Spleen (tissue), 11 donors: ENCODE results near the gene FGD4. TPM values are rescaled to one million over a fixed set of nuclear protein-coding genes. Genes with fewer than 3 reads are reported as not detected.

Source experiments
- DNase-seq: peaks from one replicate; pipeline ENCODE4 v3.0.0-alpha.2; 2020
- H3K27ac ChIP-seq, 8 donors: fragments of 200-600 bp; sonication (generic) in 7 of 8; 1 replicate in 4 of 8; 2 replicates in 4 of 8; pipeline versions ENCODE4 v1.5.0 to v1.8.0; 2016 to 2021; ENCODE audit warnings: inconsistent platforms in 4 of 8, mild to moderate bottlenecking in 4 of 8, moderate library complexity in 1 of 8
- H3K27me3 ChIP-seq, 7 donors: fragments of 200-600 bp; sonication (generic) in 6 of 7; replicated peaks in 1 of 7; 1 replicate in 4 of 7; 2 replicates in 3 of 7; pipeline versions ENCODE4 v1.5.0 to v1.8.0; 2016 to 2021; ENCODE audit warnings: inconsistent platforms in 3 of 7, mild to moderate bottlenecking in 1 of 7
- H3K36me3 ChIP-seq, 6 donors: fragments of 200-600 bp; sonication (generic) in 5 of 6; 1 replicate in 4 of 6; 2 replicates in 2 of 6; pipeline versions ENCODE4 v1.5.0 to v1.8.0; 2016 to 2021; ENCODE audit warnings: inconsistent platforms in 2 of 6
- H3K4me1 ChIP-seq, 6 donors: fragments of 200-600 bp; sonication (generic) in 5 of 6; 1 replicate in 3 of 6; 2 replicates in 3 of 6; pipeline versions ENCODE4 v1.5.0 to v1.8.0; 2016 to 2021; ENCODE audit warnings: inconsistent platforms in 3 of 6
- H3K4me3 ChIP-seq, 8 donors: fragments of 200-600 bp; sonication (generic) in 7 of 8; 1 replicate in 4 of 8; 2 replicates in 4 of 8; pipeline versions ENCODE4 v1.5.0 to v1.8.0; 2016 to 2021; ENCODE audit warnings: inconsistent platforms in 4 of 8, mild to moderate bottlenecking in 4 of 8, moderate library complexity in 2 of 8
- H3K9me3 ChIP-seq, 8 donors: fragments of 200-600 bp; sonication (generic) in 7 of 8; 1 replicate in 4 of 8; 2 replicates in 4 of 8; pipeline versions ENCODE4 v1.5.0 to v1.8.0; 2016 to 2021; ENCODE audit warnings: inconsistent platforms in 4 of 8
- POLR2A ChIP-seq, 3 donors: fragments of 450-650 bp; IDR thresholded peaks; one replicate each; pipeline ENCODE4 v1.5.1; 2017; ENCODE audit warnings: antibody characterized with exemption in 3 of 3, mild to moderate bottlenecking in 1 of 3
- POLR2AphosphoS5 ChIP-seq, 3 donors: sonication (generic); formaldehyde crosslinking; IDR thresholded peaks; one replicate each; pipeline ENCODE4 v1.5.1; 2017; ENCODE audit warnings: antibody characterized with exemption in 3 of 3
- WGBS, 5 donors: extraction: QIAGEN DNeasy Blood & Tissue Kit in 3 of 5; methylation state at CpG; one replicate each; pipeline versions ENCODE4 v1.1.5 to v1.1.7; 2013 to 2018; 5-methylcytosine and 5-hydroxymethylcytosine counted together
- intact Hi-C: fragments of 100-400 bp; cut with DNase I; formaldehyde crosslinking; loops from one replicate; pipeline ENCODE4 v1.15.0; 2023; ENCODE audit warnings: low total_unique reads
- polyA plus RNA-seq, 3 donors: library from polyadenylated mRNA; stranded (reverse); fragments of 200-250 nt; gene quantifications; one replicate each; pipeline ENCODE4 v1.2.1, GENCODE V29; 2013
- total RNA-seq, 7 donors: library from RNA; depleted of rRNA in 3 of 7; stranded (reverse); fragments of >200 nt in 3 of 7; fragmentation: NEBNext Ultra II Directional in 4 of 7; extraction: Animal tissue kit (Norgen Biotek cat#: 25700) in 4 of 7; gene quantifications; one replicate each; pipeline versions ENCODE4 v1.1.0 to v1.2.1, GENCODE V29; 2016 to 2021
- TF ChIP-seq, protein P1 (sequence below), 11 experiments: fragments of 200-600 bp in 7 of 11; fragments of 450-650 bp in 4 of 11; sonication (generic) in 4 of 11; IDR thresholded peaks in 8 of 11; conservative IDR thresholded peaks in 3 of 11; 1 replicate in 7 of 11; 2 replicates in 4 of 11; pipeline versions ENCODE4 v1.4.0 to v1.8.0; 2016 to 2021; ENCODE audit warnings: antibody characterized with exemption in 11 of 11, inconsistent platforms in 4 of 11, mild to moderate bottlenecking in 1 of 11
- donor health status: healthy with polysubstance abuse.
- donor health status: DM: no; HTN: no; CAD: no; lungs with moderate emphysema.
- donor health status: DM: no; HTN: no; CAD: no.
- donor health status: Bipolar disorder and iron deficiency.
- donor health status: healthy.
- donor health status: DM: no; HTN: no; CAD: no.
- donor health status: DM: yes; HTN: yes; CAD: no.

The FGD4 gene
- total and polyA plus RNA-seq, 10 donors, result 1.0 to 44.4 (median 25.7) TPM

DNA sequence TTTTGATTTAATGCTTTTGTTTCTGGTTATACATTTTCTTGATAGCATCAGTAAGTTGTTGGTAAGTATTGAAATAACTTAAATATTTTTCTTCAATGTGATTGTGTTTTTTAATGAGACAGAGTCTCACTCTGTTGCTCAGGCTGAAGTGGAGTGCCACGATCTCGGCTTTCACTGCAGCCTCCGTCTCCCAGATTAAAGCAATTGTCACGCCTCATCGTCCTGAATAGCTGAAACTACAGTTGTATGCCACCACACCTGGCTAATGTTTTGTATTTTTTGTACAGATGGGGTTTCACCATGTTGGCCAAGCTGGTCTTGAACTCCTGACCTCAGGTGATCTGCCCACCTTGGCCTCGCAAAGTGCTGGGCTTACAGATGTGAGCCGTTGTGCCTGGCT lies 78.8 kb downstream of the FGD4 start:
- DNase-seq, result no peak
- intact Hi-C loops, result no loop called here
- Histone ChIP-seq H3K4me3 (no peak overlapping the region), H3K36me3 (no peaks in the 10 kb centered on the region), H3K9me3 (no peaks in the 10 kb centered on the region), H3K27ac (no peak overlapping the region), H3K27me3 (no peaks in the 10 kb centered on the region), H3K4me1 (peaks cover 7 to 58% (median 28%) of the 10 kb centered on the region in 6 donors)
- TF ChIP-seq, protein P1, sequence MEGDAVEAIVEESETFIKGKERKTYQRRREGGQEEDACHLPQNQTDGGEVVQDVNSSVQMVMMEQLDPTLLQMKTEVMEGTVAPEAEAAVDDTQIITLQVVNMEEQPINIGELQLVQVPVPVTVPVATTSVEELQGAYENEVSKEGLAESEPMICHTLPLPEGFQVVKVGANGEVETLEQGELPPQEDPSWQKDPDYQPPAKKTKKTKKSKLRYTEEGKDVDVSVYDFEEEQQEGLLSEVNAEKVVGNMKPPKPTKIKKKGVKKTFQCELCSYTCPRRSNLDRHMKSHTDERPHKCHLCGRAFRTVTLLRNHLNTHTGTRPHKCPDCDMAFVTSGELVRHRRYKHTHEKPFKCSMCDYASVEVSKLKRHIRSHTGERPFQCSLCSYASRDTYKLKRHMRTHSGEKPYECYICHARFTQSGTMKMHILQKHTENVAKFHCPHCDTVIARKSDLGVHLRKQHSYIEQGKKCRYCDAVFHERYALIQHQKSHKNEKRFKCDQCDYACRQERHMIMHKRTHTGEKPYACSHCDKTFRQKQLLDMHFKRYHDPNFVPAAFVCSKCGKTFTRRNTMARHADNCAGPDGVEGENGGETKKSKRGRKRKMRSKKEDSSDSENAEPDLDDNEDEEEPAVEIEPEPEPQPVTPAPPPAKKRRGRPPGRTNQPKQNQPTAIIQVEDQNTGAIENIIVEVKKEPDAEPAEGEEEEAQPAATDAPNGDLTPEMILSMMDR (IDR thresholded peaks at IDR 0.05 in 8 of 11, conservative IDR thresholded peaks at IDR 0.05 in 3 of 11), result no peak
- no peak for TF ChIP-seq POLR2A (IDR thresholded peaks at IDR 0.05)
- no peak for TF ChIP-seq POLR2AphosphoS5 (IDR thresholded peaks at IDR 0.05)
- WGBS, 5 donors, result 77 to 88% (median 82%) methylated on average over 7 of the region's 7 CpGs

DNA sequence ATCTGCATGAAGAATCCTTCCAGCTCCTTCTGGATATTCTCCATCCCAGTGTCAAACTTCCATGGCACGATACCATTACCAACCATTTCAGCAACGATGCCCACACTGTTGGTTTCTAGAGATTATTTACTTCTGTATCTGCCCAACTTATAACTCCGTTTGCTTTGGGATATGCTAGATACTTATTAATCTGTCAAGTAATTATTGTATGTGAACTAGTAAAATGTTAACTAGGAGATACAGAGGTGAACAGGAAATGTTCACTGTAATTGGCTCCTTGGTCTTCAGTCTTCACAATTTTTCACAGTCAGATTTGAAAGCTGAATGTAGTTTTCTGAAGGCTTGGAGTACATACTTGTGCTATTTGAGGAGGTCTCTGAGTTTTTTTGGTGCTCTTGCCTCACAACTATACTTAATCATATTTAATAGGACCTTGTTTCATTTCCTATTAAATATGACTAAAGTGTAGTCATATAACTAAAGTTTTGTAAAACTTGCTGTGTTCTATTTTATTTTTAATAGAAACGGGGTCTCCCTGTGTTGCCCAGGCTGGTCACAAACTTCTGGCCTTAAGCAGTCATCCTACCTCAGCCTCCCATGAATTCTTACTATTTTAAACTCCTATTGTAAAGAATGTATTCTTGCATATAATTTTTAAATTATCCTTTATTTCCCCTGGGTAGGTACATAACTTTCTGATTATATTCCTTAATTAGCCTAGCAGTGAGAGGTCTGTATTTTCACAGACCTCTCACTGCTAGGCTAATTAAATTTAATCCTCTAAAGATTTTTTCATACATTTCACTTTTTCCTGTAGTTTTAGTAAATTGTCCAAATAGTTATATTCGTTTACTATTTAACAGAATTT lies 79.7 kb downstream of the FGD4 start:
- Histone ChIP-seq H3K4me3 (no peak overlapping the region), H3K9me3 (no peaks in the 10 kb centered on the region), H3K4me1 (peaks cover 14 to 67% (median 36%) of the 10 kb centered on the region in 6 donors), H3K27ac (peak overlapping the region in 1 of 8 donors; percentile 16), H3K36me3 (no peaks in the 10 kb centered on the region), H3K27me3 (no peaks in the 10 kb centered on the region)
- no peak for TF ChIP-seq POLR2AphosphoS5 (IDR thresholded peaks at IDR 0.05)
- TF ChIP-seq, protein P1 (IDR thresholded peaks at IDR 0.05 in 8 of 11, conservative IDR thresholded peaks at IDR 0.05 in 3 of 11), result no peak
- TF ChIP-seq POLR2A (IDR thresholded peaks at IDR 0.05), result no peak
- 83 to 87% (median 84%) methylated on average over 5 of the region's 5 CpGs for WGBS, 5 donors
- intact Hi-C loops, result no loop called here
- no peak for DNase-seq

GRCh38 chr12:32482226-32482625 lies 82.9 kb downstream of the FGD4 start:
- Histone ChIP-seq H3K36me3 (no peaks in the 10 kb centered on the region), H3K9me3 (no peaks in the 10 kb centered on the region), H3K4me3 (peak overlapping the region in 1 of 8 donors; percentile 29), H3K27me3 (no peaks in the 10 kb centered on the region), H3K27ac (peak overlapping the region in 7 of 8 donors; percentile 52 to 90 (median 79)), H3K4me1 (peaks cover 14 to 69% (median 37%) of the 10 kb centered on the region in 6 donors)
- intact Hi-C loops, result no loop called here
- WGBS, 5 donors, result 17 to 28% (median 20%) methylated on average over 3 of the region's 3 CpGs
- no peak for DNase-seq
- TF ChIP-seq POLR2AphosphoS5 (IDR thresholded peaks at IDR 0.05), result no peak
- no peak for TF ChIP-seq POLR2A (IDR thresholded peaks at IDR 0.05)
- TF ChIP-seq, protein P1 (IDR thresholded peaks at IDR 0.05 in 8 of 11, conservative IDR thresholded peaks at IDR 0.05 in 3 of 11), result no peak

DNA sequence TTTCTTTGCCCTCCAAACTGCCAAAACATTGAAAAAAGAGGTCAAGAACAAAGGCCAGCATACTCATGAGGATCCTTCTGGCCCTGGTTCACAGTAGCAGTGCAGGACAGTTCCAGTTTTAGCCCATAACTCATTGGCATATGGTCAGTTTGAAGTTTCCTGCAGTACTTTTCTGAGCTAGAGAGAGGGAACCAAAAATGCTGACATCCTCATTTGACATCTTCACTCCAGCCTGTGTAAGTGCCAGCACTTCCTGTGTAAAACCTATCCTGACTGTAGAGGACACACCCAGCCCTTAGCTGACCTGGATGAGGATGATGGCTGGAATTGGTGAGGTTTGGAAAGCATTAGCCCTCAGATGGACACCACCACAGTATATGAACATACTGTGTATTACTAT lies 84.1 kb downstream of the FGD4 start:
- intact Hi-C loops, result no loop called here
- Histone ChIP-seq H3K27ac (peak overlapping the region in 7 of 8 donors; percentile 52 to 90 (median 79)), H3K27me3 (no peaks in the 10 kb centered on the region), H3K36me3 (no peaks in the 10 kb centered on the region), H3K4me1 (peaks cover 14 to 56% (median 35%) of the 10 kb centered on the region in 6 donors), H3K4me3 (no peak overlapping the region), H3K9me3 (no peaks in the 10 kb centered on the region)
- TF ChIP-seq, protein P1 (IDR thresholded peaks at IDR 0.05 in 8 of 11, conservative IDR thresholded peaks at IDR 0.05 in 3 of 11), result peak in 1 of 11 experiments; percentile 19
- TF ChIP-seq POLR2AphosphoS5 (IDR thresholded peaks at IDR 0.05), result peak in 1 of 3 donors; percentile 79
- no peak for TF ChIP-seq POLR2A (IDR thresholded peaks at IDR 0.05)
- DNase-seq, result no peak
